ENCODE data around the gene ATG2A. TPM values are rescaled to one million over a fixed set of nuclear protein-coding genes. Genes with fewer than 3 reads are reported as not detected.

The ATG2A gene
- total and polyA plus RNA-seq, 12 donors = 3.6 to 43.5 (median 33.1) TPM

DNA sequence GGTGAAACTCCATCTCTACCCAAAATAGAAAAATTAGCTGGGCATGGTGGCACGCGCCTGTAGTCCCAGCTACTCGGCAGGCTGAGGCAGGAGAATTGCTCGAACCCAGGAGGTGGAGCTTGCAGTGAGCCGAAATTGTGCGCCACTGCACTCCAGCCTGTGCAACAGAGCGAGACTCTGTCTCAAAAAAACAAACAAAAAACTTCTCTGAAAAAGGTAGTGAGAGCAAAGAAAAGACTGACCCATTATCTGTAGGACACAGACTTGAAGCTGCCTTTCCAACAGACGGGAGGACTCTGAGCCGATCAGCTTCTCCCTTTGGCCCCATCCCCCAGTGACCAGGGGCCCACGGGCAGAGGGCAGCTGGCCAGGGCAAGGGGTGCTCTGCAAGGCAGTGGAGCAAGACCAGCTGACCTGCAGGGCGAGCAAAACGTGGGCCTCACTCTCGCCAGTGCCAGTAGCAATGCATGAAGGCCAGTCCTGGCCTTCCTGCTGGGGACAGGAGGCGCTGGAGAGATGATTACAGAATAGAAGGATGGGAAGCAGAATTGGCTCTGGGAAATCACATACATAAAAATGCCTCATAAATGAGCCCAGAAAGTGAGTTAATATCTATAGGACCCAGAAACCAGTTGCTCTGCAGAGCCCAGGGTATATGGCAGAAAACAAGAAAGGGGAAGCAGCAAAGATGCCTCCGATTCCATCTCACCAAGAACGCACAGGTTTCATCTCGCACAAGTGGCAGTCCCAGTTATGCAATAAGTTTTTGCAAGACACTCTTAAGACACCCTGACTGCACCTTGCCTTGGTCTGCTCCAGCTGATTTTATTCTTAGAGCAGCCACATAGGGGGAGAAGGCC lies 41.4 kb downstream of the ATG2A start:
- H3K9me3 ChIP-seq (replicated peaks in 1 of 3) = no peaks in the 10 kb centered on the region
- H3K4me3 ChIP-seq = no peak overlapping the region
- intact Hi-C loops (cut with DNase I) = no loop called here
- TF ChIP-seq, protein P1, sequence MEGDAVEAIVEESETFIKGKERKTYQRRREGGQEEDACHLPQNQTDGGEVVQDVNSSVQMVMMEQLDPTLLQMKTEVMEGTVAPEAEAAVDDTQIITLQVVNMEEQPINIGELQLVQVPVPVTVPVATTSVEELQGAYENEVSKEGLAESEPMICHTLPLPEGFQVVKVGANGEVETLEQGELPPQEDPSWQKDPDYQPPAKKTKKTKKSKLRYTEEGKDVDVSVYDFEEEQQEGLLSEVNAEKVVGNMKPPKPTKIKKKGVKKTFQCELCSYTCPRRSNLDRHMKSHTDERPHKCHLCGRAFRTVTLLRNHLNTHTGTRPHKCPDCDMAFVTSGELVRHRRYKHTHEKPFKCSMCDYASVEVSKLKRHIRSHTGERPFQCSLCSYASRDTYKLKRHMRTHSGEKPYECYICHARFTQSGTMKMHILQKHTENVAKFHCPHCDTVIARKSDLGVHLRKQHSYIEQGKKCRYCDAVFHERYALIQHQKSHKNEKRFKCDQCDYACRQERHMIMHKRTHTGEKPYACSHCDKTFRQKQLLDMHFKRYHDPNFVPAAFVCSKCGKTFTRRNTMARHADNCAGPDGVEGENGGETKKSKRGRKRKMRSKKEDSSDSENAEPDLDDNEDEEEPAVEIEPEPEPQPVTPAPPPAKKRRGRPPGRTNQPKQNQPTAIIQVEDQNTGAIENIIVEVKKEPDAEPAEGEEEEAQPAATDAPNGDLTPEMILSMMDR (IDR thresholded peaks at IDR 0.05) = no peak
- no peak for TF ChIP-seq POLR2A (IDR thresholded peaks at IDR 0.05)
- peaks cover 0 to 31% of the 10 kb centered on the region in 2 donors for H3K36me3 ChIP-seq (replicated peaks in 1 of 2)
- peaks cover 30 to 63% of the 10 kb centered on the region in 2 donors for H3K4me1 ChIP-seq (replicated peaks in 1 of 2)
- WGBS, 4 donors = 73 to 81% (median 76%) methylated on average over 15 to 17 of the region's 17 CpGs
- H3K27ac ChIP-seq = peak overlapping the region in 3 of 5 donors; percentile 62 to 88 (median 69)
- DNase-seq = peak in 2 of 7 donors; percentile 34 to 47
- H3K27me3 ChIP-seq = no peaks in the 10 kb centered on the region

DNA sequence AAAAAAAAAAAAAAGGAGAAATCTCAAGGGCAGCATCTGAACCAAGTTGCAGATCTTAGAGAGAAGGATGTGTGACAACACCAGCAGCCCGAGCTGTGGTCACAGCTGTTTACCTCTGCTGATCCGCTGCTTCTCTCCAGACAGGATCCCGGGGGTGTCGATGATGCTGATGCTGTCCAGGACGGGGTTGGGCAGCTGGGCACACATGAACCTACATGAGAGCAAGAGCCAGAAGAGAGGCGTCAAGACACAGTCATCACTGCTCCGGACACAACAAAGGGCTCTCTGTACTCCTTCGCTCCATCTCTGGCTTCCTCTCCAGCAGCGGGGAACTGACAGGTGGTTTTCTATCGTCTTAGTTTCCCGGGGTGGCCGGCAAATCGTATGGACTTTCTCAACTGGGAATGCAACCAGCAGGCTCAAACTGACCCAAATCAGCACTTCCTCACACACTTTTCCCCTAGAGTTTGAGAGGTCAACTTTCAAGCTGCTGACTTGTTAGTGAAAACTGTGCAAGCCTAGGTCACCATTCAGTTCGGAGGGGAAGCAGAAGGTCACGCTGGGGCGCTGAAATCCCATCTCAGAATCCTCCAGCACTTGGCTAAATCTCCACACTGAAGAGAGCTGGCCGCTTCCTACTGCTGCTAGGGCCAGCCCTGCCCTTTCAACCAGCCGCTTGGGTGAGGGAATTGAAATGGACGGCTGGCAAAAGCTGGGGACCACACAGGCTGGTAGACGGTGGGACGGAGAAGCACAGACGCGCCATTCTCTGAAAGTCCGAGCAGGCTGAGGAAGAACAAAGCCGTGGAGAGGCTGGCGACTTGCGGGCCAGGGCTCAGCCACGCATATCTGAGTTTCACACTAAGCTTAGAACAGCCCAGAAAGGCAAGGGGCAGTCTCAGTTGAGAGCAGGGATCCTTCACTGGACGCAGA lies 42.4 kb downstream of the ATG2A start:
- Histone ChIP-seq H3K4me1 (replicated peaks in 1 of 2) (peaks cover 35 to 67% of the 10 kb centered on the region in 2 donors), H3K4me3 (no peak overlapping the region)

DNA sequence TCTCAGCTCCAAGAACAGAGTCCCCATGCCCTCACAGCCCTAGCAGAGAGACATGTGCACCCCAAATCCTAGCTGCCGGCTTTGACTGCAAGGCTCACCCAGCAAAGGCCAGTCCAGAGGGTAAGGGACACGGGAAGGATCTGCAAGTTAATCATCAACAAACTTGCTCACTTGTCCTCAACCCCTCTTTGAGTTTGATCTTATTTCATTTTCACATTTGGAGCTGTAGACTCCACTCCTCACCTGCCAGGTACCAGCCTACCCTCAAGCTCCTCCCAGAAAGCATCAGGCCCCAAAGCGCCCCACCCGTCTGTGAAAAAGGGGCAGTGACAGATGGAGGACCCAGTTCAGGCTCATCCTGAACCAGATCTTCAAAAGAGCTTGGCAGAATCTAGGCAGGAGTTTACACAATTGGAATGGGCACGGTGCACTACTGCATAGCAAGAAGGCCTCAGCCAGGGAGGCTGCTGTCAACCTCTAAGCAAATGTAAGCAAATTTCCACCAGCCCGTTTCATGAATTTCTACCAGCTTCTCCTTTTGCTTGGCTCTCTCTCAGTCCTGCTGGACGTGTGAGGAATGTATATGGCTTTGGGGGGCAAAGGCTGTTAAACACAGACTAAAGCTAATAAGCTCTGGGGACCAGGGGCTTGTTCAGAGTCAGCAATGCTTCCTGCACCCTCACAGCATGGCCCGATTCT lies 44.1 kb downstream of the ATG2A start:
- 88 to 93% (median 90%) methylated on average over 7 to 8 of the region's 8 CpGs for WGBS, 4 donors
- Histone ChIP-seq H3K27ac (no peak overlapping the region), H3K27me3 (no peaks in the 10 kb centered on the region), H3K4me1 (replicated peaks in 1 of 2) (peaks cover 35 to 63% of the 10 kb centered on the region in 2 donors), H3K4me3 (no peak overlapping the region), H3K36me3 (replicated peaks in 1 of 2) (peaks cover 0 to 33% of the 10 kb centered on the region in 2 donors), H3K9me3 (replicated peaks in 1 of 3) (no peaks in the 10 kb centered on the region)
- intact Hi-C loops (cut with DNase I) = no loop called here
- no peak for DNase-seq
- TF ChIP-seq, protein P1 (IDR thresholded peaks at IDR 0.05) = no peak
- TF ChIP-seq POLR2A (IDR thresholded peaks at IDR 0.05) = no peak

More for the DNA sequence above, 42.4 kb downstream of the ATG2A start:
- peak overlapping the region in 1 of 5 donors; percentile 0 for H3K27ac ChIP-seq
- no peaks in the 10 kb centered on the region for H3K9me3 ChIP-seq (replicated peaks in 1 of 3)
- H3K36me3 ChIP-seq (replicated peaks in 1 of 2) = peaks cover 0 to 31% of the 10 kb centered on the region in 2 donors
- intact Hi-C loops (cut with DNase I) = no loop called here
- 84 to 88% (median 85%) methylated on average over 28 to 29 of the region's 29 CpGs for WGBS, 4 donors
- H3K27me3 ChIP-seq = no peaks in the 10 kb centered on the region
- DNase-seq = peak in 1 of 7 donors; percentile 53
- TF ChIP-seq, protein P1 (IDR thresholded peaks at IDR 0.05) = no peak
- TF ChIP-seq POLR2A (IDR thresholded peaks at IDR 0.05) = no peak

All from adrenal gland (tissue), 12 donors.